HFFc6 (cell line): ENCODE measurements around the gene DCLK1. TPM values are rescaled to one million over a fixed set of nuclear protein-coding genes. Genes with fewer than 3 reads are reported as not detected.

Source experiments
- DNase-seq: peaks from one replicate; pipeline ENCODE4 v3.0.0-alpha.2; 2018
- H3K27ac Mint-ChIP-seq: 2 replicates; pipeline ENCODE4 v1.8.0; 2020; ENCODE audit warnings: mild to moderate bottlenecking, mixed read lengths
- H3K27me3 Mint-ChIP-seq: 2 replicates; pipeline ENCODE4 v1.8.0; 2021; ENCODE audit warnings: mild to moderate bottlenecking, moderate library complexity, mixed read lengths; ENCODE audit not compliant: insufficient read depth
- H3K36me3 Mint-ChIP-seq: 2 replicates; pipeline ENCODE4 v1.8.0; 2021; ENCODE audit warnings: low read depth, mixed read lengths
- H3K4me1 Mint-ChIP-seq: 2 replicates; pipeline ENCODE4 v1.8.0; 2020; ENCODE audit warnings: low read depth, mixed read lengths
- H3K4me3 Mint-ChIP-seq: 2 replicates; pipeline ENCODE4 v1.8.0; 2020; ENCODE audit warnings: mild to moderate bottlenecking, moderate library complexity, mixed read lengths
- H3K9me3 Mint-ChIP-seq: 2 replicates; pipeline ENCODE4 v1.8.0; 2020; ENCODE audit warnings: mild to moderate bottlenecking, mixed read lengths
- total RNA-seq, 6 experiments: library from RNA; stranded (reverse); fragmentation: NEBNext Ultra II Directional; extraction: Animal tissue kit (Norgen Biotek cat#: 25700); gene quantifications; 2 replicates in 1 of 6; 3 replicates in 5 of 6; pipeline ENCODE4 v1.2.3, GENCODE V29; 2021
- TF ChIP-seq, protein P1 (sequence below): fragments of 200-600 bp; sonication (generic); IDR thresholded peaks from 2 replicates; pipeline ENCODE4 v1.5.0; 2021; ENCODE audit warnings: antibody characterized with exemption, mild to moderate bottlenecking

Gene DCLK1
- total RNA-seq, 6 experiments from 2014 or later, result not detected

GRCh38 chr13:35744566-35745178 is 386.5 kb downstream of the DCLK1 start:
- no peak for DNase-seq
- TF ChIP-seq, protein P1, sequence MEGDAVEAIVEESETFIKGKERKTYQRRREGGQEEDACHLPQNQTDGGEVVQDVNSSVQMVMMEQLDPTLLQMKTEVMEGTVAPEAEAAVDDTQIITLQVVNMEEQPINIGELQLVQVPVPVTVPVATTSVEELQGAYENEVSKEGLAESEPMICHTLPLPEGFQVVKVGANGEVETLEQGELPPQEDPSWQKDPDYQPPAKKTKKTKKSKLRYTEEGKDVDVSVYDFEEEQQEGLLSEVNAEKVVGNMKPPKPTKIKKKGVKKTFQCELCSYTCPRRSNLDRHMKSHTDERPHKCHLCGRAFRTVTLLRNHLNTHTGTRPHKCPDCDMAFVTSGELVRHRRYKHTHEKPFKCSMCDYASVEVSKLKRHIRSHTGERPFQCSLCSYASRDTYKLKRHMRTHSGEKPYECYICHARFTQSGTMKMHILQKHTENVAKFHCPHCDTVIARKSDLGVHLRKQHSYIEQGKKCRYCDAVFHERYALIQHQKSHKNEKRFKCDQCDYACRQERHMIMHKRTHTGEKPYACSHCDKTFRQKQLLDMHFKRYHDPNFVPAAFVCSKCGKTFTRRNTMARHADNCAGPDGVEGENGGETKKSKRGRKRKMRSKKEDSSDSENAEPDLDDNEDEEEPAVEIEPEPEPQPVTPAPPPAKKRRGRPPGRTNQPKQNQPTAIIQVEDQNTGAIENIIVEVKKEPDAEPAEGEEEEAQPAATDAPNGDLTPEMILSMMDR, result no peak
- H3K4me1 Mint-ChIP-seq, result no peaks in the 10 kb centered on the region
- H3K9me3 Mint-ChIP-seq, result peaks cover 11% of the 10 kb centered on the region
- no peak overlapping the region for H3K4me3 Mint-ChIP-seq
- peaks cover 2% of the 10 kb centered on the region; the same call in 1 of the 2 replicates for H3K36me3 Mint-ChIP-seq
- H3K27me3 Mint-ChIP-seq, result peaks cover 1% of the 10 kb centered on the region
- H3K27ac Mint-ChIP-seq, result no peak overlapping the region

DNA sequence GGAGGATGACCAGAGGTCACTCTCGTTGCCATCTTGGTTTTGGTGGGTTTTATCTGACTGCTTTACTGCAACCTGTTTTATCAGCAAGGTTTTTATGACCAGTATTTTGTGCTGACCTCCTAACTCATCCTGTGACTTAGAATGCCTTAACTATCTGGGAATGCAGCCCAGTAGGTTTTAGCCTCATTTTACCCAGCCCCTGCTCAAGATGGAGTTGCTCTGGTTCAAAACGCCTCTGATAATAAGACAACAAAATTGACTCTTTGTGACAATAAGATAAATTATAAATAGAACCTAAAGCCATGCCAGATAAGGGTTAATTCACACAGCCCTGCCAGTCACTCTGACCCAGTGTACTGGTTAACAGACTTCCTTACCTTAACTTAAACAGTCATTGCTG is 387.0 kb downstream of the DCLK1 start:
- Mint-ChIP-seq H3K36me3 (no peaks in the 10 kb centered on the region; the same call in 1 of the 2 replicates), H3K27ac (no peak overlapping the region), H3K27me3 (peaks cover 1% of the 10 kb centered on the region), H3K9me3 (peaks cover 8% of the 10 kb centered on the region), H3K4me3 (no peak overlapping the region), H3K4me1 (no peaks in the 10 kb centered on the region)
- TF ChIP-seq, protein P1, result no peak
- DNase-seq, result no peak

- Mint-ChIP-seq H3K4me3 (no peak overlapping the region), H3K4me1 (no peaks in the 10 kb centered on the region)
- TF ChIP-seq, protein P1, result no peak
Measured at GRCh38 chr13:35743165-35743564, 388.0 kb downstream of the DCLK1 start.

DNA sequence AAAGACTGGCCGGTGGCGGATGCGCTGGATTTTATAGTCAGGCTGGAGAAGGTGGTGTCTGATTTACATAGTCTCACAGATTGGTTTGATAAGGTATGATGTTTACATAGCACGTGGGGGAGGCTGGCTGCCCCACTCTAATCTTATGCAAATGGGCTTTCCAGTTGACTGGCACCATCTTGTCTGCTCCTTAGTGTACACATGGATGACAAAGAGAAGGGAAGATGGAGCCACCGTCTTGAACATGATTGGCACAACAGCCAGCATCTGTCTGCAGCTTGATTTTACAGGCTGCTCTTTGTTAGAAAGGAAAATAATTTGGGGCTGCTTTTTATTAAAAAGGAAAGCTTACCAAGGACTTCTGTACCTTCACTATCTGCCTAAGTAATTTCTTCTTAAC is 389.5 kb downstream of the DCLK1 start:
- no peak overlapping the region for H3K4me3 Mint-ChIP-seq
- H3K9me3 Mint-ChIP-seq, result peaks cover 8% of the 10 kb centered on the region
- no peaks in the 10 kb centered on the region for H3K4me1 Mint-ChIP-seq
- DNase-seq, result no peak
- TF ChIP-seq, protein P1, result no peak
- no peak overlapping the region for H3K27ac Mint-ChIP-seq
- no peaks in the 10 kb centered on the region; the same call in 1 of the 2 replicates for H3K36me3 Mint-ChIP-seq
- peaks cover 1% of the 10 kb centered on the region for H3K27me3 Mint-ChIP-seq

More at GRCh38 chr13:35743165-35743564, 388.0 kb downstream of the DCLK1 start:
- Mint-ChIP-seq H3K36me3 (no peaks in the 10 kb centered on the region; the same call in 1 of the 2 replicates), H3K9me3 (peaks cover 8% of the 10 kb centered on the region), H3K27ac (no peak overlapping the region), H3K27me3 (peaks cover 1% of the 10 kb centered on the region)
- DNase-seq, result no peak

GRCh38 chr13:35736876-35737275 is 394.3 kb downstream of the DCLK1 start:
- H3K4me3 Mint-ChIP-seq, result no peak overlapping the region
- no peaks in the 10 kb centered on the region; the same call in 1 of the 2 replicates for H3K36me3 Mint-ChIP-seq
- TF ChIP-seq, protein P1, result no peak
- H3K27me3 Mint-ChIP-seq, result no peaks in the 10 kb centered on the region
- peaks cover 8% of the 10 kb centered on the region for H3K9me3 Mint-ChIP-seq
- DNase-seq, result no peak
- no peak overlapping the region for H3K27ac Mint-ChIP-seq
- H3K4me1 Mint-ChIP-seq, result peaks cover 6% of the 10 kb centered on the region; the same call in 1 of the 2 replicates
